NCI-H187 treated with DMSO at 0.1 percent for 48 hours (cell line): ENCODE results near the gene IL17RE.

Source experiments
- DNase-seq: peaks from one replicate; lab custom pipeline; 2025; lab: John Stamatoyannopoulos, UW

The IL17RE gene

DNA sequence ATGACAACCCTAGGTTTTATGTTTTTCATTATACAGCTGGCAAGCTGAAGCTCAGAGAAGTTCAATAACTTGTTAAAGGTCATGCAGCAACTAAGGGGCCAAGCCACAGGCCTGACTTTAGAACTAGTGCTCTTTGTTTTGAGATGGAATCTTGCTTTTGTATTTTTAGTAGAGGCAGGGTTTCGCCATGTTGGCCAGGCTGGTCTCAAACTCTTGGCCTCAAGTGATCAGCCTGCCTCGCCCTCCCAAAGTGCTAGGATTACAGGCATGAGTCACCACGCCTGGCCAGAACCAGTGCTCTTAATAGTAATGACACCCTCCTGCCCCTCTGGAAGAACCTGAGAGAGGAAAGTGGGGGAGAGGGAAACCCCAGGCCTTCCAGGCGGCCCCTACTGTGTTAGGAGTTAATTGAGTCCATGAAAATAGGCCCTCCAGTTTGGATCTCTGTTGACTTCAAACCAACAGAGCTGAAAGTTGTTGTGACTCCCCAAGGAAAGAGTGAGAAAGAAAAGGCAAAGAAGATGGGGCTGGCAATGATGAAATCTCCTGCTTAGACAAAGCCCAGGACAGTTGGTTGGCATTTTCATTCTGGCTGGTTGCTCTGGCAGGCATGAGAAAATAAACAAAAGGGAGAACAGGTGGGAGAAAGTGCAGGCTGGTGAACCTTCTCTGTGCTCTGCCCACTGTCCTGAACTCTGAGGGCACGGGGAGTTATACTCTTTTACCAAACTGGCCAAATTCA lies 53.1 kb downstream of the IL17RE start:
- DNase-seq, result no peak

DNA sequence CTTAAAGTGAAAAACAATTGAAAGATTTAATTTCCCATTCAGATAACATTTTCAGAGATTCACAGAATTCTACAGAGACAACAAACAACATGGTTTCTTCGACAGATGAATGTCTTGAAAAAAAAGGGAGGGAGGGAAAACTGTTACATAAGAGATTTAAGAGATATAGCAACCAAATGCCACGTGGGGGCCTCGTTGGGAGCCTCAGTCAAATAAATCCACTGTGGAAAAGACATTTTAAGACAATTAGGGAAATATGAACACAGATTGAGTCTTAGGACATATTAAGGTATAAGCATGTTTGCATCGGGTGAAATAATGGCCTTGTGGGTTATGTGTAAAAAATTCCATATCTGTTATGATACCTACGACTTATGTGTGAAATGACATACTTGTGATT lies 54.6 kb downstream of the IL17RE start:
- DNase-seq, result no peak

- DNase-seq, result no peak
These were observed 62.7 kb downstream of the IL17RE start for GRCh38 chr3:9965200-9965875.
